HG03060 (cell line): ENCODE measurements around the gene TGFBR2.

Experiments used
- ATAC-seq: cut with Tn5 transposase; IDR thresholded peaks from one replicate; pipeline ENCODE4 v1.9.1; 2021; ENCODE audit warnings: low read depth, moderate number of reproducible peaks; ENCODE audit not compliant: unreplicated experiment

TGFBR2 gene

DNA sequence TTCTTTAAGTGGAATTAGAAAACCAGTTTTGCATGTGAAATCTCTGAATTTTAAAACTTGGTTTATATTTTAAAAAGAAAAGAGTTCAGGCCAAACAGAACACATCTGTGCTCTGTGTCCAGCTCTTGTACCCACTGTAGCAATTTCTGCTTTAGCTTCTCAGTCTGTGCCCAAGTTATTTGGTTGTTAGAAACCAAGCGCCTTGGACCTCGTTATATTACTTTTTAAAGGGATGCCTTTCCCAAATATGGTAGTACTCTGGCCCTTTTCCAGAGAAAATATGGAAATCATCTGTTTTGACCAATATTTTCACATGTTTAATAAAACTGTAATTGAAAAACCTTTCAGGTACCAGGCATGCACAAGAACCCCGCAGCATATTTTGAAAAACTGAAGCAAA lies 27.3 kb downstream of the TGFBR2 start:
- no peak for ATAC-seq

DNA sequence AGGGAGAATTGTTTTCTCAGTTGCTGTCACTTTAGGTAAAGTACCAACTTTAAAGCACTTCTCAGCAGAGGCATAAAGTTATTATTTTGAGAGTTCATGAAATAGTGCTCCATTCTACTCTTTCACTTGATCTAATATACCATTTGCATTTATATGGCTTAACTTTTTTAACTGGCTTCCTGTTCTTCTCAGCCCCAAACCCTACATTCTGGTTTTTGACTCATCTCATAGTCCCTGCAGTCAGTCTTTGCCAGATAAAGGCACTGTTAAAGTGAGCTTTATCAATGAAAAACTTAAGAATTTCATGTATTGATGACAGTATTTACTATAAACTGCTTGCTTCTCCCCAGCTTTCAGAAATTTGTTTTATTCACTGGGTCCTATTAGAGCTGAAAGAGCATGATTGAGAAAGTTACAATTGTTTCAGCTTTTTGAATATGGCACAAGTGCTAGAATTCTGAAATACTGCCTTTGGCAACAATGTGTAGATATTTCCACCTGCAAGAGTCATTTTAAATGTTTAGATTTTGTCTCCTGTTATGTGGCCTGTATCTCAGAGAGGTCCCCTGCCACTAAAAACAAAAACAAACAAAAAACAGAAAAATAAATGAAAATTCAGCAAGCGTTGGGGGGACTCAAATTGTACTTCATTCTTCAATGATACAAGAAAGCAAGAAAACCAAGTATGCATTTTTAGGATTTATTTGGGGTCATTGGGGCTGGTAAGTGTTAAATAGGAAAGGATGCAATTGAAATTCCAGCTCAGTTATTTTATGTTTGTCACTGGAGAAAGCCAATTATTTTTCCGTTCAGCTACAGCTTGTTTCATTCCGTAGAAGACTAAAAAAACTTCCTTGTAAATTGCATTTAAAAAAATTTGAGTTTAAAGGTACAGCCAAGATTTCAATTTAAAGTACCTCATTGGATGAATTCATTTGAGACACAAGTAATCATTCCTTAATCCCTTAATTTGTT lies 28.6 kb downstream of the TGFBR2 start:
- no peak for ATAC-seq

DNA sequence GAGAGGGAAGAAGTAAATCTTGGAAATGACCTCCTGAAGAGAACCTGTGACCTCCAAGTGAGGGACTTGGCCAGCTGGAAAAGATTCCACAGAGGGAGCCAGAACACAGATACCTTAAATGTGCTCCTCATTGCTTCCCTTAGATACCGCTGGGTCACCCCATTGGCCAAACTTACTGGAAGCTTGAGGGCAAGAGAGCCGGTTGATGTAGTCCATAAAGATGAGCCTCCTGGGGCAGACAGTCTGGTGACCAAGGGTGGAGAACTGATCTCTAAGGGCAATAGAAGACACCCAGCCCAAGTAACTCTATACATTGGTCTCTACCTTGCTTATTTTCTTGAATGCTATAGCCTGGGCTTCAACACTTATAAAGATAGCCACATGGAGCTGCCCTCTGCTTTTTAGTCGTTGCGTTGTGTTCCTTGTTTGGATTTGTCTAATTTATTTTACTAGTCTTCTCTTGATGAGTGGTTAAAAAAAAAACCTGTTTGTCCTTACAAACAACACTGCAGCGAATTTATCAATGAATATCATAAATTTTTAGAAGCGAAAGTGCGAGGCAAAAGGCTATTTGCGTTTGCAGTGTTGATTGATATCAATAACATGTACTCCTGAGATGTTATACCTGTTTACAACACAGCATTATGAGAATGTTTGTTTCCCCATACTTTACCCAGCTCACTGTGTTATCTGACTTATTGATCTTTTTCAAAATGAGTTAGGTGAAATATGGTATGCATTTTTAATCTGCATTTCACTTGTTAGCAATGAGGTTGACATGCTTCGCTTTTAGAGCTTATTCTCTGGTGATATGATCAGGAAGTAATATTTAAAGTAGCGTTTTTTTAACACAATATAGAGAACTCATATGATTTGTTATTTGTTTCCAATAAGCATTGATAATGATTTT lies 31.2 kb downstream of the TGFBR2 start:
- no peak for ATAC-seq

DNA sequence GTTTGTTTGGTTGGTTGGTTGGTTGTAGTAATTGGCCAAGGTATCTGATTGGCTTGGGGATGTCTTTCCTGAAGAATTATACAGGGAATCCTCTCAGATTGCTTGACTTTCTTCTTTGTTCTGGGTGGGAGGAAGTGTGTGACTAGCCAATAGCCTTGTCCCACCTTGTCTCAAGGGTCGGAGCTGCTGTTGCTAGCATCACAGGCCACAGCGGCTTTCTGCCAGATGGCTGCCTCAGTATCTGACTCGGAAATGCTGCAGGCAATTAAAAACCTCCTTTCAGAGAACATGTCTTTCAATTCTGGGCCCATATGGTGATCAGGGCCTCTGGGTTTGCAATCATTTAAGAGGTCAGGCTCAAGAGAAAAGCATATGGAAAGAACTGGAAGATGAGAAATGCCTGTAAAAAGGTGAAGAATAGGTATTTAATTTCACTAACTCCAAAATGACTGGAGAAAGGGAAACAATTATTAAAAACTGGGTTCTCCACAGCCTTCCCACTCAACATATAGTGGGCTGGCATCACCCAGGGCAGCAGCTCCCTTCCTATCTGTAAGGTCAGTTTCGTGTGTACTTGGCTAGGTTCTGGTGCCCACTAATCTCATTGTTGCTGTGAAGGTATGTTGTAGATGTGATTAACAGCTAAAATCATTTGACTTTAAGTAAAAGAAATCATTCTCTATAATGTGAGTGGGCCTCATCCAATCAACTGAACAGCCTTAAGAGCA lies 32.4 kb downstream of the TGFBR2 start:
- ATAC-seq = no peak

DNA sequence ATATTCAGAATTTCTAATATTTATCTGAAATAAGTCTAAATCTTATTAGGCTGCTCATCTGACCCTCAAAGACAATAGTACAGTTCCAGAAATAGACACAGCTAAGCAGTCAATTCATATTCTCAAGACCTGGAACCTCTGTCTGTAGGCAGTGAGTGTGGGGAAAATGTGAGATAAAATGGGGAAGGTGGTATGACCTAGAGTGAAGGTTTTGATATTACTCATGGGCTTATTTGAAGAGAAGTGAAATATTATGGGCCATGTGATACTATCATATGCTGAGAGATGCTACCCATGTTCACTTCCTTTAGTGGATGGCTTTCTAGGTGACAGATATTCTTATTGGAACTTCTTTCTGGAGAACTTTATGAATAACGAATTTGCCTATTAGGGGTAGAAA lies 33.5 kb downstream of the TGFBR2 start:
- ATAC-seq = peak; percentile 87

DNA sequence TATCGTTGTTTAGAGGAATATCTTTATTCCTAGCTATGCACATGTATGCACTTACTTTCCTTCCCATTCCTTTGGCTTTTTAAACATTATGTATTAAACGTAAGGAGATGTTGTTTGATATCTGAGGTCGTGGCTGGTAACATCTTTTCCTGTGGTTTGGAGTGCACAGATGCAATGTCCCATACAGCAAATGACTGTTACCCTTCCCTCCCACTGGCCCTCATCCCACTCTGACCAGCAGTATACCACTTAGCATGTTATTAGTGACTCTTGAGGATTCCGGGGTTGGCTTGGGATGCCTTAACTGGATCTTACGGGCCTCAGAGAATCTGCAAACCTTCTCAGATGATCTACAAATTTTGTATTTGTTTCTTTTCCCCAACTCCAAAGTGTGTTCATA lies 34.5 kb downstream of the TGFBR2 start:
- ATAC-seq = no peak

DNA sequence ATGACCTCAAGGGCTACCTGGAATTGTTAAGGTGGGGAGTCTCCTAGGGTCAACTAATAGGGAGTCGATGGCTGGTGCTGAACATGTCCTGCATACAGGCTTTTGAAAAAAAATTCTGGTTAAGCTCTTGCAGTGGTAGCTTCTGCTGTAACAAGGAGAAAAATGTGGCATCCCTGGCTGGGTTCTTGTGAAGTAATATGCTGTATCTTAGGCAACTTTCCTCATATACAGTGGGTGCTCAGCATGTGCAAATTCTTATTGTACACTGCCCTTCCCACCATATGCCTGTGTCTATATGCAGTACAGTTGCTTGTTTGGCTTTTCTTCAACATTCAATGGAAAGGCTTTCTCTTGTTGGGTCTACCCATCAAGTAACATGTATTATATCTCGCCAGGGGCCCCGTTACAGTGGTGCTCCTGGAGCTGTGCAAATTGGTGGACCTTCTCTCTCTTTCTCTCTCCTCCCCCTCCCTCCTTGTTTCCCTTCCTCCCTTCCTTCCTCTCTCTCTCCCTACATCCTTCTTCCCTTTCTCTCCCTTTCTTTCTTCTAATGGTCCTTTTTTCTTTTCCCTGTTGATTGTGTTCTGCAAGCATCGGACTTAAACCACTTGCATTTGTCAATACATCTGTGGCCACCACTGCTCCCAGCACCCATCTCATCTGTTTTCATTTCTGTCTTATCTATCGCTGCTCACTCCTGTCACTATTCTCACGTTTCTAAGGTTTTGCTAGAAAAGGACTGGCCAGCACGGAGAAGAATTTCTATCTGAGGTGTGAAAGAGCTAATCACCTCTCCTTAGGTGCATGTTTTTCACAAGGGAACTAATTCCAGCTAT lies 35.2 kb downstream of the TGFBR2 start:
- no peak for ATAC-seq

DNA sequence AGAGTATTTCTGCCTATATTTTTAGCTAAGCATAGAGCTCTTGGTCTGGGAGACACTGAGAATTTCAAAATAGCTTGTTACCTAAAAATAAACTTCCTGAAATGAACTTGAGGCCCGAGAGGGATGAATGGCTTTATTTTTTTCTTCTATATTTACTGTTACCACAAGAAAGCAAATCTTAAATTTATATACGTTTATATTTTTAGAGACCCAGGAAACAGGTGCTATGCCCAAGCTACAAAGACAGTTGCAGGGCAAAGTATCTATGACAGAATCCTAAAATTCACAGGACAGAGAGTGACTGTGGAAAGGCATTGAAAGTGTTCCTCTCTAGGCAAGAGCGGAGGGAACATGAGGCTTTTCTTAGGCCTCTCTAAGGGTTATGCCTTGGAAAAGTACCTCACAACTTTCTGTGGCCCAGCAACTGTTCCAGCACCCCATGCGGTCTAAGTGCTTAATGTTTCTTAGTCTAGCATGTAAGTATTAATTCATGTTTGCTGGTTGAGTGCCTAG lies 36.5 kb downstream of the TGFBR2 start:
- ATAC-seq = no peak

DNA sequence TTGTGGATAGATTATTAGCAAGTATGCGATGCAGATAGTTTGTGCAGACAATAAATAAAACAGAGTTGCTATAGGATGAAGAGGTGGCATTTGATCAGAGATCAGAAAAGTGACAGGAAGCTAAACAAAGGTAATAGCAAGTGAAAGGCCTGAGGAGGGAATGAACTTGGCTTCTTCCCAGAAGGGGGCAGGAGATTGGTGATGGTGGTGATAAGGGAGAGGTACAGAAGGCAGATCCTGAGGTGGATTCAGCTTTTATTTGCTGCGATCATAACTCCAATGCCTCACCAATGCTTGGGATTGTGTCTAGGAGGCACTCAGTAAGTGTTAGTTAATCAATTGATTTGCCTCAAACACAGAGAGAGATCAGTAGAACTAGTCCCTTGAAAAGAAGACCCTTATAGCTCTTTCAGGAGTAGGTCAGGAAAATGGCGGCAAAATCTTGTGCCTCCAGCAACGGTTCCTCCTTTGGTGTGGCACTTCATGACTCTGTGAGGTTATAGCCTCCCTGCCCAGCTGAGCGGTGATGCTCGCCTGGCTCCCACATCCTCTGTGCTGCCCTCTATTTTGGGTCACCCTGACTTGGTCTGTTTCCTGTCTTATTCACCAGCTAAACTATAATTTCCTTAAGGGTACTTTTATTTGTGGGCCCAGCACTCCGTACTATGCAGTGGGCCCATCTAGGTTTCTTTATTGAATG lies 37.5 kb downstream of the TGFBR2 start:
- no peak for ATAC-seq

DNA sequence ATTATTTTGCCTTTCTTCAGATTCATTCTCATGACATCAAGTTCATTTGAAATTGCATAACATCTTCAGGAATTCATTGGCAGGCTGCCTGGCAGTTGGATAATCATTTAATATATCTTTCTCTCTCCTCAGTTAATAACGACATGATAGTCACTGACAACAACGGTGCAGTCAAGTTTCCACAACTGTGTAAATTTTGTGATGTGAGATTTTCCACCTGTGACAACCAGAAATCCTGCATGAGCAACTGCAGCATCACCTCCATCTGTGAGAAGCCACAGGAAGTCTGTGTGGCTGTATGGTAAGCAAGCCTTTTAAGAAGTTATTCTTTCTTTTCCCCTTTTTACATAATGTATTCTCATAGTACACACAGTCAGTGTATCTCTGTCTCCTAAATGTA lies 38.2 kb downstream of the TGFBR2 start:
- ATAC-seq = peak; percentile 55

DNA sequence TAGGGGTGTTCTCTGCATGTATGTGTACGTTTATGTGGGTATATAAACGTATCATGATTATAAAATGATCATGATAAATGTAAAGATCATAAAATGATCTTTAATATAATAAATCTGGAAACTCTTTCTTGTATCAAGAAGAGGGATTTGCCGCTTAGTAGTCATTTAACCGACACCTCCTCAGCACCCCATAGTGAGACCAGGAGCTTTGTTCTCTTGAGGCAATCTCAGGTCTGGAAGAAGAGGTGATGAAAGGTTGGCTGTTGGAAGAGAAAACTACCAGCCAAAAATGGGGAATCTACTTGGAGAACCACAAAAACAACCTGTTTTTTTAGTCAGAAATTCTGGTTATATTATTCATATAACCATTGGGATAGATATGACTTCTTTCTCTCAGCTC lies 38.7 kb downstream of the TGFBR2 start:
- ATAC-seq = no peak

DNA sequence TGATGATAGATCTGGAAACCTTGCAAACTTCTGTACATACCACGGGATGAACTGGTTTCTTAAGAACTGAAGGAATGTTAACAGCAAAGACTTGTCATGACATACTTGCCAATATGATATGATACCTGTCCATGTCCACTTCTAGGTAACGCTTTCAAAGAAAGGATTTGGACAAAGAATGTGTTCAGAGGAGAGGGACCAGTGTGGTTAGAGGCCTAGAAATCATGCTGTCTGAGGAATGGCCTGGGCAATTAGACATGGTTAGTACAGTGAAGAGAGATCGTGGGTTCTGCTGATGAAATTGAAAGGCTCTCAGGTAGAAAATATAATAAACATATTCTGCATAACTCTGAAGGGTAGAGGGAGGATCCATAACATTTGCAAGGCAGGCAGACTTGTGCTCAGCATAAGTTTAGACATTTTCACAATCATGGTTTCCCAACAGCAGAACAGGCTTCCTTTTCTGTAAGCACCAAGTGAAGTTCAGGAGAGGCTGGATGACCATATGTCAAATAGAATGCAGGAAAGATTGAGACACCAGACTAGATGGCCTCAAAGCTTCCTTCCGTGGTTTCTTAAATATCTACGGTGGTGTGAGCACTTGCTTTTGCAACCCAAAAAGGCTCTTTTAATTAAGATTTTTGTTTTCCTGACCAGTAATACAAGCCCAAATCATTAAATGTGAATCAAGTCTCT lies 39.9 kb downstream of the TGFBR2 start:
- no peak for ATAC-seq

DNA sequence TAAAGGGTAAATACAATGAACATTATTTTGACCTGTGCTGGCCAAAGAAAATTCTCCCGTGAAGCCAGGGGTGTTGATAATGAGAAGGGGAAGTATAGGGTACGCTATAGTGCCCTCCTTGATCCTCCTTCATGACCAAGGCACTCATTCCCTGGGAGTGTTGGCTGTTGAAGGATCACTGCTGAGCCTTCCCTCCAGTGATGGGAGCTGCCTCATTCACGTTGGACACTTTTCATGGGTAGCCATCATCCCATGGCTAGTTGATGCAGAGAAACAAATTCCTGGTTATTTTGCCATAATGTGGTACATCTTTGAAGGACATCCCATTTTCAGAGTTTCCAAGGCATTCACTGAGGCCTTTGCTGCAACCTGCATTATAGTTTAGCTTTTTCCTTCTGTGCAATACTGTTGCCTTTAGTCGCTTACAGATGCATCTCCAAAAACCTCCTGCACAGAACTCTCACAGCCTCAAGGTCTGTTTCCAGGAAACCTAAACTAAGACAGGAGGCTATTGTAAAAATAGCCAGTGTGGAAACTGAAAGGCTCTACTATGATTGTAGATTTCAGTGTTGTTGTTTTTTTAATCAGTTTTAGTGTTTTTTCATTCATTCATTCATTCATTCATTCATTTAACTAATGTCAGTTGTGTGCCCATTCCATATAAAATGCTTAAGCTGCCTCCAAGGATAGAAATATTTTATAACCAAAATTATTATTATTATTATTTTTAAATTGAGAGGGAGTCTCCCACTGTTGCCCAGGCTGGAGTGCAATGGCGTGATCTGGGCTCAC lies 40.8 kb downstream of the TGFBR2 start:
- no peak for ATAC-seq

DNA sequence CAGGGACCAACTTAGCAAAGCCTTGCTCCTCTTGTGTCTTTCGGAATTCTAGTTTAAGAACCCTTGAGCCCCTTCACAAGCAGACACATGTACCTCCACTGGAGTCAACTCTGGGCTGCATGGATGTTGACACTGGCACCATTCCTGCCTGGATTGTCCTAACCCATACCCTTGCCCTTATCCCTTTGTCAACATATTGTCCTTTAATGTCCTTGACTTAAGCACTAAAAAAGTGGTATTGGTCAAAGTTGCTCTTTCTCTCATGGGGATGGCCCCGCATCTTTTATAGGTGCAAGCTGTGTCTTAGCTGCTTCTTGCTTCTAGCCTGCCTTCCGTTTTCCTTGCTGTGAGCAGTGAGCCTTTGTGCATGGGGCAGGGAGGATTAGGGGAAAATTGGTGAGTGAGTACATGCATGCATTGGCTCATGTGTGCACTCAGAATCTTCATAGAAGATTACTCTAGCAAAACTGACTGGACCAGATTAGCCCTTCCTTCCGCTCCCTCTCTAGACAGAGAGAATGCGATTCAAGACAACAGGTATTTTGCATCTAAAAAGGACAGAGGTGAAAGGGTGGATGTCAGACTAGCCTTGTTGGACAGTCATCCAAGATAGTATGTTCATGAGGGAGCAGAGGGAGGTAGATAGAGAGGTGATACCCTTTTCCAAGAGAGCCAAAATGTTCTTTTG lies 42.4 kb downstream of the TGFBR2 start:
- no peak for ATAC-seq

DNA sequence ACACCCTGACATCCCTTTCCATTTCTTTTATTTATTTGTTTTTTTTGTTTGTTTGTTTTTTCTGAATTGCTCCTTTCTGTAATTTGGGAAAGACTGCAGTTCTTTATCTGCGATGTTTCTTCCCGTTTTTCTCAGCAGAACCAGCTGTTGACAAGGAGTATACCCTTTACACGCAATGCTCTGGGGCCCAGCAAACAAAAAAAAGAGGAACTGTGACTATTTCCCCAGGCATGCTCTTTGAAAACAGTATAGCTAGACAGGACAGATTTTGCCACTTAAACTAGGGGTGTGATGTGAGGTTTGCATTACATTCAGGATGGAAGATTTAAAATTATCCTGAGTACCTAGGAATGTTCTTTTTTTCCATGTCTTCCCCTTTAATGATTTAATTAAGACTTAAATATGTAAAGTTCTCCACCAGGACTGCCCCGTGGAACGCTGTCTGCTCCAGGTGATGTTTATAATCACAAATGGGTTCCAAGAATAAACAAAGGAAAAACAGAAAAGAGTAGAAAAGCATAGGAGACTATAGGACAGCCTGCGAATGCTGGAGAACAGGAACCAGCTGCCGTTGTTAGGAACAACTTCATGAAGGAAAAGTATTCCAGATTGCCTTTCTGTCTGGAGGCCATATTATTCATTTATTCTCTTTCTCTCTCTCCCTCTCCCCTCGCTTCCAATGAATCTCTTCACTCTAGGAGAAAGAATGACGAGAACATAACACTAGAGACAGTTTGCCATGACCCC lies 43.3 kb downstream of the TGFBR2 start:
- ATAC-seq = peak; percentile 50

DNA sequence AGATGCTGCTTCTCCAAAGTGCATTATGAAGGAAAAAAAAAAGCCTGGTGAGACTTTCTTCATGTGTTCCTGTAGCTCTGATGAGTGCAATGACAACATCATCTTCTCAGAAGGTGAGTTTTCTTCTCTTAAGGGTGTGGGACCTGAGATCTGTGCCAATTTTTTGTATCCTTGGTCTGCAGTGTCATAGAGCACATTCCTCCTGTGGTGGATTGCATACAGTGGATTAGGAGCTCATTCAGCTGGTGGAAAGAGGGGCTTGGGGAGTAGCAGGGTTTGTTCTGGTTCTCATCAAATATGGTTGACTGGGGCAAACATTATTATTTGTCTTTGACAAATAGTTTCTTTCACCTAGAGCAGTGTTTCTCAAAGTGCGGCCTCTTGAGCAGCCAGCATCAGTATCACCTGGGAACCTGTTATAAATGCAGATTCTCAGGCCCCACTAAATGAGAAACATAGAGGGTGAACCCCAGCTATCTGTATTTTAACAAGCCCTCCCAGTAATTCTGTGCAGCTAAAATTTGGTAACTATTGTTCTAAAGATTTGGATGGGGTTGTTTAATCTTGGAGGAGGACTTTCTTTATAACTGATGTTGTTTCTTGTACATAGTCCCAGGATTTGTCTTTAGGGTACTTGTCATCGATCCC lies 44.1 kb downstream of the TGFBR2 start:
- ATAC-seq = no peak
